22Rv1 (cell line): ENCODE data around the gene MCF2.
"Not testable (repeated sequence)": the region's sequence is repeated elsewhere in the genome, so short reads cannot be mapped to it uniquely, and the experiment has no call there.

ENCODE experiments used
- H3K27ac ChIP-seq: fragments of 450-650 bp; 2 replicates; pipeline ENCODE4 v1.5.1; 2017
- CTCF ChIP-seq: fragments of 450-650 bp; IDR thresholded peaks from 2 replicates; pipeline ENCODE4 v1.5.1; 2017; ENCODE audit warnings: mild to moderate bottlenecking
- ZFX ChIP-seq: fragments of 450-650 bp; IDR thresholded peaks from 2 replicates; pipeline ENCODE4 v1.6.1; 2017; ENCODE audit warnings: antibody characterized with exemption, borderline replicate concordance

Gene MCF2

GRCh38 chrX:139724626-139725025 is 16.7 kb upstream of the MCF2 start:
- H3K27ac ChIP-seq = no peak overlapping the region
- TF ChIP-seq CTCF = no peak
- no peak for TF ChIP-seq ZFX

DNA sequence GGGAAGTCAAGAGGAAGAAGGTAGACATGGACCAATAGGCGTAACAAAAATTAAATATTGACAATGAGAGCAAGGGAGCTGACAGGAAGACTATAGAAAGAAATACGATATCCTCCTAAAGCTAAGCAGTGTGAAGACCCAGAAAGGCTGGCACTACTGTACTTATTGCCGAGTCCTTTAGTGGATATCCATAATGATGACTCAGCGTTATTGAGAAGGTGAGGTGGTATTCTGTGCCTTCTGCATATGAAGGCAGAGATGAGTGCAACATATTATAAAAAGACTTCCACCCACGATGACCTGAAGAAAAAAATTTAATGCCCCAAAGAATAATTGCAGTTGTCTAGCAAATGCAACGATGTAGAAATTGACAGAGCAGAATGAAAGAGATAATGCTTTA is 13.0 kb upstream of the MCF2 start:
- no peak overlapping the region for H3K27ac ChIP-seq
- TF ChIP-seq ZFX (no peak), CTCF (no peak)

- no peak overlapping the region for H3K27ac ChIP-seq
- no peak for TF ChIP-seq ZFX
- no peak for TF ChIP-seq CTCF
Observed at GRCh38 chrX:139720136-139720535, 12.2 kb upstream of the MCF2 start.

- TF ChIP-seq ZFX = no peak
- no peak overlapping the region for H3K27ac ChIP-seq
Observed at GRCh38 chrX:139702658-139703057, 5.3 kb downstream of the MCF2 start.

- TF ChIP-seq ZFX (no peak), CTCF (no peak)
- H3K27ac ChIP-seq = no peak overlapping the region
Observed at GRCh38 chrX:139692908-139693307, 15.1 kb downstream of the MCF2 start.

GRCh38 chrX:139692506-139692849 is 15.5 kb downstream of the MCF2 start:
- TF ChIP-seq ZFX = no peak
- TF ChIP-seq CTCF = no peak
- H3K27ac ChIP-seq = no peak overlapping the region

DNA sequence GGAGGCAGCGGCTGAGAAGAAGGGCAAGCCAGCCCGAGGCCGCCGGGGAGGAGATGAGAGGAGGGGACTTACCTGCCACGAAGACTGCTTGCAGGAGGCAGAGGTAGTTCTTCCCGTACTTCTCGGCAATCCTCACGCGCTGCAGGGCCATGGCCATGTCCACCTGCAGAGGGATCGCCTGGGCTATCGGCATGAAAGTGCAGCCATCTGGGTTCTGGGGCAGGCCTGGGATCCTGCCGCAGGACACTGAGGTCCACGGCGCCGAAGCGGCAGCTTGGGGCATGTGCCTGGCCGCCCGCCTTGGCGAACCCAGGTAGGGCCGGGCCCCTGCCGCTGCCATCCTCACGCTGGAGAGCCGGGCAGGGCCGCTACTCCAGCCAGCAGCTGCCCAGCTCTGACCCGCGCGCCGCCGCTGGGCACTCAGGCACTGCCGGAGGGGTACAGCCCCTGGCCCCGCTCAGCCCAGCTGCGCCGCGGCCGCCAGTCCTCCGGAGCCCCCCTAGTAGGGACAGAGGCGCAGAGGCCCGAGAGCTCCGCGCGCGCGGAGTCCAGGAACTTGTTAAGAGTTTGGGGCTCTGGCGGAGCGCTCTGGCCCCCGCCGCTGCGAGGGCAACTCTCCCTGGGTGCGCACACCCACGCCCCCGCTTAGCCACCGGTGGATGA is 16.0 kb downstream of the MCF2 start:
- no peak overlapping the region for H3K27ac ChIP-seq
- TF ChIP-seq ZFX = no peak
- no peak for TF ChIP-seq CTCF

DNA sequence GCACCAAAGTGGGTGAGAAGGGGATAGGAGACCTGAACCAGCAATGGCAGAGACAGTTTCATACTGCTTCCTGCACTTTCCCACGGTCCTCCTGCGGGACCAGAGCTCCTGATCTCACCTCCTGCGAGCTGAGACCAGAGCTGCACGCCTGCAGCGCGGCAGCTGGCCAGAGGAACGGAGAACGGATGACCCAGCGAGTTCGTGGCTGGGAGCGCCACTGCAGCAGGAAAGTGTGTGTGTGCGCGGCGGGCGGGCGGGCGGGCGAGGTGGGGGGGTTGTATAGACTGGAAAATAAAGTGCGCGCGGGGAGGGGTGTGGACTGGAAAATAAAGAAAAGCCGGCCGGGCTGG is 16.5 kb downstream of the MCF2 start:
- H3K27ac ChIP-seq = no peak overlapping the region
- TF ChIP-seq ZFX (no peak), CTCF (no peak)

DNA sequence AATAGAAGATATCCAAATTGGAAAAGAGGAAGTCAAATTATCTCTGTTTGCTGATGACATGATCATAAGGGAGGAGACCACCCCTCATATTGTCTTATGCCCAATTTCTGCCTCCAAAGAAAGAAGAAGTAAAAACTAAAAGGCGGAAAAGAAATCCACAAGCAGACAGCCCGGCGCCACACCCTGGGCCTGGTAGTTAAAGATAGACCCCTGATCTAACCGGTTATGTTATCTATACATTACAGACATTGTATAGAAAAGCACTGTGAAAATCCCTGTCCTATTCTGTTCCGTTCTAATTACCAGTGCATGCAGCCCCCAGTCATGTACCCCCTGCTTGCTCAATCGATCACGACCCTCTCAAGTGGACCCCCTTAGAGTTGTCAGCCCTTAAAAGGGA is 22.8 kb downstream of the MCF2 start:
- H3K27ac ChIP-seq = not testable (repeated sequence)
